ENCODE measurements around the gene FAM20C. TPM values are rescaled to one million over a fixed set of nuclear protein-coding genes. Genes with fewer than 3 reads are reported as not detected.

FAM20C gene
- total RNA-seq, 1 experiment from 2014 or later: 87.9 TPM

- POLR2A ChIA-PET (ENCODE audit: unreplicated experiment): no interaction called here
These were observed 31.5 kb downstream of the FAM20C start for GRCh38 chr7:223861-224260.

GRCh38 chr7:226281-226895 lies 34.0 kb downstream of the FAM20C start:
- TF ChIP-seq EZH2 (IDR thresholded peaks at IDR 0.05; ENCODE audit: low read length, unreplicated experiment) (no peak), EZH2phosphoT487 (IDR thresholded peaks at IDR 0.05; ENCODE audit: borderline replicate concordance, low read length) (no peak), CTCF (conservative IDR thresholded peaks at IDR 0.05; ENCODE audit: low read depth, low read length) (no peak)
- Histone ChIP-seq H3F3A (ENCODE audit: low read length, unreplicated experiment) (no peaks in the 10 kb centered on the region), H3K9me2 (replicated peaks; ENCODE audit: low read length) (no peaks in the 10 kb centered on the region), H4K20me1 (ENCODE audit: low read length) (no peaks in the 10 kb centered on the region), H3K9me3 (ENCODE audit: low read length) (no peaks in the 10 kb centered on the region), H3K4me3 (ENCODE audit: low read length) (no peak overlapping the region), H3K27ac (ENCODE audit: low read length) (peak overlapping the region; percentile 26; the same call in 1 of the 2 replicates), H3K36me3 (ENCODE audit: low read depth, low read length) (no peaks in the 10 kb centered on the region), H3K4me2 (ENCODE audit: low read length) (no peak overlapping the region), H3K27me3 (ENCODE audit: low read length) (no peaks in the 10 kb centered on the region), H2AFZ (ENCODE audit: low read length) (no peak overlapping the region), H3K4me1 (ENCODE audit: insufficient read depth, low read length) (peaks cover 7% of the 10 kb centered on the region; the same call in 1 of the 2 replicates), H3K79me2 (ENCODE audit: low read length) (no peaks in the 10 kb centered on the region), H3K9ac (ENCODE audit: low read length) (no peak overlapping the region)
- ATAC-seq: peak; percentile 96
- ChIA-PET CTCF (interaction anchor here (0.6 kb wide), 1 partner anchor 61 kb away, joined by 3 read pairs; no protein-coding TSS in a partner anchor), POLR2A (ENCODE audit: unreplicated experiment) (no interaction called here)
- no TSS peak for BruUV-seq (replicated peaks)
- DNase-seq: peak; percentile 47
- intact Hi-C loops (cut with micrococcal nuclease): no loop called here

More at GRCh38 chr7:223861-224260, 31.5 kb downstream of the FAM20C start:
- Histone ChIP-seq H3K4me1 (ENCODE audit: insufficient read depth, low read length) (peaks cover 7% of the 10 kb centered on the region; the same call in 1 of the 2 replicates), H4K20me1 (ENCODE audit: low read length) (no peaks in the 10 kb centered on the region), H3K27me3 (ENCODE audit: low read length) (no peaks in the 10 kb centered on the region), H3F3A (ENCODE audit: low read length, unreplicated experiment) (no peaks in the 10 kb centered on the region), H3K4me2 (ENCODE audit: low read length) (no peak overlapping the region), H3K79me2 (ENCODE audit: low read length) (no peaks in the 10 kb centered on the region), H3K36me3 (ENCODE audit: low read depth, low read length) (no peaks in the 10 kb centered on the region), H3K4me3 (ENCODE audit: low read length) (no peak overlapping the region), H3K9me2 (replicated peaks; ENCODE audit: low read length) (no peaks in the 10 kb centered on the region), H3K9ac (ENCODE audit: low read length) (no peak overlapping the region), H3K9me3 (ENCODE audit: low read length) (no peaks in the 10 kb centered on the region), H3K27ac (ENCODE audit: low read length) (no peak overlapping the region), H2AFZ (ENCODE audit: low read length) (no peak overlapping the region)
- TF ChIP-seq EZH2 (IDR thresholded peaks at IDR 0.05; ENCODE audit: low read length, unreplicated experiment) (no peak), EZH2phosphoT487 (IDR thresholded peaks at IDR 0.05; ENCODE audit: borderline replicate concordance, low read length) (no peak), CTCF (conservative IDR thresholded peaks at IDR 0.05; ENCODE audit: low read depth, low read length) (no peak)
- no peak for DNase-seq
- CTCF ChIA-PET: no interaction called here
- intact Hi-C loops (cut with micrococcal nuclease): no loop called here
- ATAC-seq: no peak
- no TSS peak for BruUV-seq (replicated peaks)

- H2AFZ ChIP-seq (ENCODE audit: low read length): no peak overlapping the region
- ChIA-PET POLR2A (ENCODE audit: unreplicated experiment) (no interaction called here), CTCF (no interaction called here)
- intact Hi-C loops (cut with micrococcal nuclease): no loop called here
- H3K36me3 ChIP-seq (ENCODE audit: low read depth, low read length): no peaks in the 10 kb centered on the region
- H3K27ac ChIP-seq (ENCODE audit: low read length): no peak overlapping the region
- no peaks in the 10 kb centered on the region for H3K27me3 ChIP-seq (ENCODE audit: low read length)
- no peak for DNase-seq
- H4K20me1 ChIP-seq (ENCODE audit: low read length): no peaks in the 10 kb centered on the region
- BruUV-seq (replicated peaks): no TSS peak
- H3K4me1 ChIP-seq (ENCODE audit: insufficient read depth, low read length): peaks cover 7% of the 10 kb centered on the region; the same call in 1 of the 2 replicates
- no peaks in the 10 kb centered on the region for H3F3A ChIP-seq (ENCODE audit: low read length, unreplicated experiment)
- H3K9me3 ChIP-seq (ENCODE audit: low read length): no peaks in the 10 kb centered on the region
- H3K4me3 ChIP-seq (ENCODE audit: low read length): no peak overlapping the region
- TF ChIP-seq EZH2 (IDR thresholded peaks at IDR 0.05; ENCODE audit: low read length, unreplicated experiment): no peak
- no peak for TF ChIP-seq CTCF (conservative IDR thresholded peaks at IDR 0.05; ENCODE audit: low read depth, low read length)
- TF ChIP-seq EZH2phosphoT487 (IDR thresholded peaks at IDR 0.05; ENCODE audit: borderline replicate concordance, low read length): no peak
- no peak overlapping the region for H3K4me2 ChIP-seq (ENCODE audit: low read length)
- ATAC-seq: no peak
- no peak overlapping the region for H3K9ac ChIP-seq (ENCODE audit: low read length)
- no peaks in the 10 kb centered on the region for H3K79me2 ChIP-seq (ENCODE audit: low read length)
- no peaks in the 10 kb centered on the region for H3K9me2 ChIP-seq (replicated peaks; ENCODE audit: low read length)
These were observed 35.6 kb downstream of the FAM20C start for GRCh38 chr7:227926-228325.

All from PC-3 (cell line).